GM21619 (cell line): Measurements from ENCODE around the gene PRDM10.
"Not testable (repeated sequence)": the region's sequence is repeated elsewhere in the genome, so short reads cannot be mapped to it uniquely, and the experiment has no call there.

Experiments used
- ATAC-seq: cut with Tn5 transposase; IDR thresholded peaks from one replicate; pipeline ENCODE4 v1.9.1; 2021; ENCODE audit not compliant: unreplicated experiment

Gene PRDM10

GRCh38 chr11:129905402-129905801, 97.2 kb downstream of the PRDM10 start:
- ATAC-seq = no peak

- ATAC-seq = no peak
Observed at GRCh38 chr11:129896062-129896461, 106.6 kb downstream of the PRDM10 start.

DNA sequence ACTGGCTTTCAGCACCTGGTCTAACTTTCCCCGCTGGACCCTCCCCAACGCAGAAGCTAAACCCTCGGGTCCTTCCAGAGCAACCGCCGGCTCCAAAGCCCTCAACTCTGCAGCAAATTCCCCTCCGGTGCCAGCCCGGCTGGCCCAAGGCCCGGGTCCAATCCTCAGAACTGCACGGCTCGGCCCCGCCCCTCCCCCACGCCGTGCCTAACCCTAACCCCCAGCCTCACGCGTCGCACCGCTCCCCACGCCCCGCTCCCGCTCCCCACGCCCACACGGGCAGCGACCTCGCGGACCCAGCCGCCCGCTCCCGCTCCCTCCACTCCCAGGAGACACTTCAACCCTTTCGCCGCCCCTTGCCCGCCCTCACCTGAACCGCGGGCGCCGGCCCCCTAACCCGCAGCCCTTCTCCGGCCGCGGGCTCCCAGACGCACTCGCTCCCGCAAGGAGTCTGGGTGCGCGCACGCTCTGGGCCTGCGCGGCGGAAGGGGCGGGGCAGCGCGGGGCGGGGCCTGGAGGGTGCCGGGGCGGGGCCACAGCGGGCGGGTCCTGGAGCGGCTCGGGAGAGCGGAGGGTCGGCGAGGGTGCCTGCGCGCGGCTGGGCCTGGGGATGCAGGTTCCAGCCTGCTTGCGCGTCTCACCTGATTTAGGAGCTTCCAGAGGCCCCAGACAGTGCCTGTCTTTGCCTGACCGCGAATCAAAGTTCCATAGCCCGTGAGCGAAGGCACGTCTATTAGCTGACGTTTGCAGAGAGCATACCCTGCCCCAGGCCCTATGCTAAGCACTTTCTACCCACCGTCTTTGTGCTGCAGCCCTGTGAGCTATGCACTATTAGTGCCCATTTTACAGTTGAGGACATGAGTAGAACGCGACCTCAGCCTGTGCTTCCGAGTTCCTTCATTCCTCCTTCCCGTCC, 107.3 kb downstream of the PRDM10 start, which contains the start of gene NFRKB:
NFRKB (minus strand) TSS at position 453 of the 916 bp plus-strand sequence. CDS start 2,729 bp downstream, outside the sequence.
- peak; percentile 92 for ATAC-seq

GRCh38 chr11:129894278-129895125, 108.1 kb downstream of the PRDM10 start:
- no peak for ATAC-seq

- no peak for ATAC-seq
Observed at GRCh38 chr11:129888451-129888850, 114.2 kb downstream of the PRDM10 start.

- ATAC-seq = no peak
Observed at GRCh38 chr11:129885381-129885780, 117.3 kb downstream of the PRDM10 start.

- ATAC-seq = no peak
Observed at GRCh38 chr11:129884581-129884980, 118.1 kb downstream of the PRDM10 start.

GRCh38 chr11:129881570-129882170, 121.0 kb downstream of the PRDM10 start:
- no peak for ATAC-seq

DNA sequence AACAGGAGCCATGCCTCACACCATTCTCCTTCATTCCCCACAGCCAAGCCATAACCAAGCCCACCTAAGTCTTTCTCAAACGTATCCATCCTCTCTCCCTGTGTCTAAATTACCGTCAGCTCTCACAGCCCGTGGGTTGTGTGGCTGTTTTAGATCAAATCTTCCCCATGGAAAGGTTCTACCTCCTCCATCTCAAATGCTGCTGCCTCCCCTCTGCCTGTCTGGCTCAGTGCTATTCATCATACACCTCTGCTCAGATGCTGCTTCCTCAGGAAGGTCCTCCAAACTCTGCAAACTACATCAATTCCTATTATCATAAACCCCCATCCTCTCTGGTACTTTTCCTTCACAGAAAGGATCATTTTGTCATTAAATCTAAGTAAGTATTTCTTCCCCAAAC, 122.3 kb downstream of the PRDM10 start:
- no peak for ATAC-seq

- no peak for ATAC-seq
Observed at GRCh38 chr11:129871914-129872313, 130.7 kb downstream of the PRDM10 start.

DNA sequence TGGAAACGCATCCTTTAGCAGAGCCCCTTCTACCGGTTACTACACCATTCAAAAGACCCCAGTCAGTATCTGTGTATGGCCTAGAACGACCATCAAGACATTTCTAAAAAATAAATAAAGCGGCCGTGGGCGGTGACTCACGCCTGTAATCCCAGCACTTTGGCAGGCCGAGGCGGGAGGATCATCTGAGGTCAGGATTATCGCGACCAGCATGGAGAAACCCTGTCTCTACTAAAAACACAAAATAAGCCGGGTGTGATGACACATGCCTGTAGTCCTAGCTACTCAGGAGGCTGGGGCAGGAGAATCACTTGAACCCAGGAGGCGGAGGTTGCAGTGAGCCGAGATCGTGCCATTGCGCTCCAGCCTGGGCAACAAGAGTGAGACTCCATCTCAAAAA, 134.0 kb downstream of the PRDM10 start:
- ATAC-seq = not testable (repeated sequence)

DNA sequence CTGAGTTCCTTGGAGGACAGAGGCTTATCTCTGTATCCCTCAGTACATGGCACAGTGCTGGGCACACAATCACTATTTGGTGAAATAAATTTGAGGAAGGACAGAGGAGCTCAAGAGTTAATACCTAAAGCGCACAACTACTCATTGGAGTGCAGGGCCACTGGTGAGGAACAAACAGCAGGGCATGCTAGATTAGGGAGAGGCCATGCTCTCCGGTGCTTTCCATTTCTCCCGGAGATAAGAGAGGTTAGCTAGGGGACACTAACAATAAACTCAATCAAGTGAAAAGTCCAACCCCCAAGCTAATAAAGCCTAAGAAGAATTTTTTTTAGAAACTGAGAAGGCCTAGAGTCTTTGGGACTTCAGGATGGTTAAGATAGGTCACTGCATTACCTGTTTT, 136.3 kb downstream of the PRDM10 start:
- ATAC-seq = no peak

DNA sequence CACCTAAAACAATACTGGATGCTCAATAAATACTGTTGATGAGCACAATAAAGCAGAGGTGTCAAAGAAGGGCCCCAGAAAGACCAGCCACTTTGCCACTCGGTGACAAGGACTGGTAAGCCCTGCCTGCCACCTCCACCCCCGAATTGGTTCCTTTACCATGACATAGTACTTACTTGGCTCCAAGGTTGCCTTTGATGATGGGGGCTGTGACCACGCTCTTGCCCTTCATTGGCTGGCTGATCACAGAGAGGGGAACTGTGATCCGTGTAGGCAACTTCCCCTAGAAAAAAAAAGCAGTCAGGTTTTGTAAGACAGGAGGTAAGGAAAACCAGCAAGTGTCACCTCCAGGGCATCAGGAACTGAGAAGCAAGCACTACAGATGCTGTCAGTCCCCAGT, 136.9 kb downstream of the PRDM10 start:
- ATAC-seq = no peak

GRCh38 chr11:129864811-129865210, 137.8 kb downstream of the PRDM10 start:
- no peak for ATAC-seq

- no peak for ATAC-seq
Observed at GRCh38 chr11:129861702-129862522, 140.7 kb downstream of the PRDM10 start.

- no peak for ATAC-seq
Observed at GRCh38 chr11:129856036-129856435, 146.6 kb downstream of the PRDM10 start.

GRCh38 chr11:129855086-129855485, 147.5 kb downstream of the PRDM10 start:
- no peak for ATAC-seq

DNA sequence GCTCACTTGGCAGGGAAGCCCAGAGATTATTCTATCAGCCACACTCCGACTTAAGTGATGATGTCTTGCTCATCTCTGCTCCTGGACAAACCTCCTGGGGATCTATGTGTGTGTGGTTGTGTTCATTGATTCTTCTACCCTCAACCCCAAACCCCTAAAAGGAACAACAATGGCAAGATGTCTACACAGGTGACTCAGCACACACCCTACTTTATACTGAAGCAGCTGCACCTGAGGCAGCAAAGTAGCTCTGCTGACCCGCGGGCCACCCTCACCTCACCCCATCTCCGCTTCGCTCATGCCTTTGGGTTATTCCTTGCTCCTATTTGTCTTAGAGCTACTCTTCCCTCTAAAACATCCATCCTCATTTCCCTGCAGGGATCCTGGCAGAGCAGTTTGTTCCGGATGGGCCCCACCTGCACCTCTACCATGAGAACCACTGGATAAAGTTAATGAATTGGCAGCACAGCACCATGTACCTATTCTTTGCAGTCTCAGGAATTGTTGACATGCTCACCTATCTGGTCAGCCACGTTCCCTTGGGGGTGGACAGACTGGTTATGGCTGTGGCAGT, 148.3 kb downstream of the PRDM10 start:
- no peak for ATAC-seq

DNA sequence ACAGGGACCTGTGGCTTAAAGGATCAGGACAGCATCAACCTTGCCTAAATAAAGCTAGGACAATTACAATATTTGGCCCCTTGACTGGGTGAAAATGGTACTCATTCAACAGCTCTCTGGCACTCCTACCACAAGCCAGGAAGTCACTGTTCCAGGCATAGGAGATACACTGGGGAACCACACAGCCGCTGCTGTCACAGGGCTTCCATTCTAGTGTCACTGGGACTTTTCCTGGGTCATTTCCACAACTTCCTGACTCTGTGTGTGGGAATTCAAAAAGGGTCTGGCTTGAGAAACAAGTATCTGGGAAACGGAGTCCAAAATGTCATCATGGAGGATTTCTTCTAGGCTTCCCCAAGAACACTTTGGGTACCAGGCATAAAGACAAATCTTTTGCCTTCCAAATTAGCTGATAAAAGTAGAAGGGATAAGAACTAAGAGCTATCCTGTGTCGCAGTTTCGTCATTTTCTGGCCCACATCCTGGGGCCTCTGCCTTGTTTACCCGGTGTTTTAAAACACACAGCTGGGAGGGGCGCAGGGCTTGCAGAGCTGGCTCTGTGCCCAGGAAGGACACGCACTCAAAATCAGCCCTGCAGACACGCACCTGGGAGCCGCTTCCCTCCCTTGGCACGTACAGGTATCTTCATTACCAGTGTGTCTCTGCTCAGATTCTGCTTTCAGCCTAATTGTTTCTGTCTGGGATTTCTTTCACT, 149.0 kb downstream of the PRDM10 start:
- ATAC-seq = no peak
